Ovary (tissue), 9 donors: ENCODE data around the gene AQP3. TPM values are rescaled to one million over a fixed set of nuclear protein-coding genes. Genes with fewer than 3 reads are reported as not detected.

Experiments used
- DNase-seq, 5 donors: peaks; one replicate each; pipeline ENCODE4 v3.0.0-alpha.2; 2019 to 2020
- H3K27ac ChIP-seq, 2 donors: fragments of 200-600 bp; one replicate each; pipeline versions ENCODE4 v1.5.1 to v1.8.0; 2019 to 2022
- H3K27me3 ChIP-seq: fragments of 200-600 bp; one replicate; pipeline ENCODE4 v1.8.0; 2022
- H3K36me3 ChIP-seq: fragments of 200-600 bp; sonication (generic); one replicate; pipeline ENCODE4 v1.5.1; 2019
- H3K4me1 ChIP-seq: one replicate; pipeline ENCODE4 v1.8.1; 2013; ENCODE audit warnings: mild to moderate bottlenecking, moderate library complexity; ENCODE audit not compliant: insufficient read depth
- H3K4me3 ChIP-seq: fragments of 200-600 bp; sonication (generic); one replicate; pipeline ENCODE4 v1.5.1; 2017
- H3K9me3 ChIP-seq, 2 donors: fragments of 200-600 bp in 1 of 2; sonication (generic) in 1 of 2; one replicate each; pipeline versions ENCODE4 v1.5.1 to v1.8.1; 2013 to 2019; ENCODE audit warnings: mild to moderate bottlenecking in 1 of 2, moderate library complexity in 1 of 2
- CTCF ChIP-seq, 3 donors: fragments of 450-650 bp in 2 of 3; fragments of 200-600 bp in 1 of 3; IDR thresholded peaks; one replicate each; pipeline versions ENCODE4 v1.5.1 to v1.8.0; 2016 to 2022; ENCODE audit warnings: antibody characterized with exemption in 3 of 3, mild to moderate bottlenecking in 1 of 3
- EP300 ChIP-seq: sonication (generic); formaldehyde crosslinking; IDR thresholded peaks from one replicate; pipeline ENCODE4 v1.6.1; 2017; ENCODE audit warnings: antibody characterized with exemption
- POLR2A ChIP-seq: fragments of 450-650 bp; IDR thresholded peaks from one replicate; pipeline ENCODE4 v1.6.1; 2017; ENCODE audit warnings: antibody characterized with exemption, mild to moderate bottlenecking, moderate library complexity
- WGBS, 3 donors: extraction: QIAGEN DNeasy Blood & Tissue Kit in 1 of 3; methylation state at CpG; one replicate each; pipeline versions ENCODE4 v1.1.5 to v1.1.7; 2013 to 2017; 5-methylcytosine and 5-hydroxymethylcytosine counted together
- intact Hi-C, 4 donors: fragments of 100-400 bp; cut with DNase I; formaldehyde crosslinking; loops; one replicate each; pipeline versions ENCODE4 v1.11.0 to v1.15.1; 2022 to 2023
- polyA plus RNA-seq, 2 donors: library from polyadenylated mRNA; stranded (reverse); fragments of 200-250 nt in 1 of 2; fragments of 350-450 nt in 1 of 2; fragmentation: Illumina TruSeq in 1 of 2; extraction: RNeasy Lipid Tissue Mini Kit (QIAGEN cat#74804) in 1 of 2; gene quantifications; one replicate each; pipeline ENCODE4 v1.2.3, GENCODE V29; 2013 to 2014
- total RNA-seq, 7 donors: library from RNA; depleted of rRNA in 2 of 7; stranded (reverse); fragments of >200 nt in 2 of 7; fragmentation: NEBNext Ultra II Directional in 3 of 7; extraction: Animal tissue kit (Norgen Biotek cat#: 25700) in 3 of 7; gene quantifications; one replicate each; pipeline versions ENCODE4 v1.1.0 to v1.2.4, GENCODE V29; 2016 to 2023
- donor health status: DM: no; HTN: no; CAD: no; lungs with moderate emphysema.
- donor health status: DM: no; HTN: no; CAD: no.
- donor health status: Bipolar disorder and iron deficiency.
- donor health status: DM: yes; HTN: yes; CAD: no.
- donor health status: DM: no; HTN: no; CAD: no.
- donor health status: DM: yes; HTN: yes; CAD: no.

Gene AQP3
- total and polyA plus RNA-seq, 9 donors, result 5.6 to 47.2 (median 8.7) TPM

- no peaks in the 10 kb centered on the region for H3K36me3 ChIP-seq
- intact Hi-C loops, result no loop called here
- peaks cover 10% of the 10 kb centered on the region for H3K4me1 ChIP-seq
- H3K27ac ChIP-seq, result no peak overlapping the region
- H3K27me3 ChIP-seq, result no peaks in the 10 kb centered on the region
- TF ChIP-seq CTCF (IDR thresholded peaks at IDR 0.05), result no peak
- TF ChIP-seq POLR2A, result no peak
- no peak for TF ChIP-seq EP300
- H3K4me3 ChIP-seq, result no peak overlapping the region
- H3K9me3 ChIP-seq, result no peaks in the 10 kb centered on the region
- DNase-seq, result peak; percentile 56 to 80 (median 57)
- WGBS, 3 donors, result 60 to 71% (median 65%) methylated on average over 9 of the region's 9 CpGs
Observed at GRCh38 chr9:33443047-33443446, 4.3 kb downstream of the AQP3 start.

GRCh38 chr9:33442125-33442524 is 5.3 kb downstream of the AQP3 start:
- WGBS, 3 donors, result 92 to 98% (median 93%) methylated on average over 15 of the region's 15 CpGs
- Histone ChIP-seq H3K27me3 (no peaks in the 10 kb centered on the region), H3K27ac (no peak overlapping the region), H3K9me3 (no peaks in the 10 kb centered on the region), H3K4me1 (peaks cover 7% of the 10 kb centered on the region), H3K4me3 (no peak overlapping the region), H3K36me3 (no peaks in the 10 kb centered on the region)
- no peak for TF ChIP-seq POLR2A
- TF ChIP-seq EP300, result no peak
- TF ChIP-seq CTCF (IDR thresholded peaks at IDR 0.05), result no peak
- DNase-seq, result no peak
- intact Hi-C loops, result no loop called here

- Histone ChIP-seq H3K27me3 (no peaks in the 10 kb centered on the region), H3K4me3 (no peak overlapping the region), H3K4me1 (peaks cover 5% of the 10 kb centered on the region), H3K9me3 (no peaks in the 10 kb centered on the region), H3K36me3 (no peaks in the 10 kb centered on the region), H3K27ac (no peak overlapping the region)
- TF ChIP-seq POLR2A (no peak), CTCF (IDR thresholded peaks at IDR 0.05) (no peak), EP300 (no peak)
- DNase-seq, result no peak
- 91 to 100% (median 97%) methylated on average over 1 of the region's 1 CpG for WGBS, 3 donors
- intact Hi-C loops, result no loop called here
Observed at GRCh38 chr9:33440609-33441008, 6.8 kb downstream of the AQP3 start.

DNA sequence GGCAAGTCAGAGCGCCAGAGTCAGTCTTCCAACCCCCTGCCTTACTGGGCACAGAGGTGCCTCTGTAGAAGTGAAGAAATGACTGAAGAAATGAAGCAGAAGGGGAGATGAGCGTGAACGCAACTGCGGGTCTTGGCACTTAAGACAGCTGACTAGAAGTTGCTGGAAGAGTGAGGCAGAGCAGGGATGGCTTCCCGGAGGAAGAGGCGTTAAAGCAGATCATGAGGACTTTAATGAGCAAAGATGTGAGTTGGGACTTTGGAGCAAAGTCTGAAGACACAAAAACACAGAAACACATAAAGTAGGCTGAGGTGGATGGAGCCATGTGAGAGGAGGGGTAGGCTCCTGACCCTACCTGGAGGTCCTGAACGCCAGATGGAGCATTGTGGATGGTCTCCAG is 7.2 kb downstream of the AQP3 start:
- Histone ChIP-seq H3K4me1 (peaks cover 5% of the 10 kb centered on the region), H3K9me3 (no peaks in the 10 kb centered on the region), H3K36me3 (no peaks in the 10 kb centered on the region), H3K27me3 (no peaks in the 10 kb centered on the region), H3K4me3 (no peak overlapping the region), H3K27ac (no peak overlapping the region)
- WGBS, 3 donors, result 91 to 94% (median 93%) methylated on average over 7 of the region's 7 CpGs
- no peak for TF ChIP-seq POLR2A
- TF ChIP-seq EP300, result no peak
- no peak for TF ChIP-seq CTCF (IDR thresholded peaks at IDR 0.05)
- DNase-seq, result no peak
- intact Hi-C loops, result no loop called here
